Neuronal stem cell (in vitro differentiated cells): ENCODE measurements around the gene PTPRT.
A peak's percentile ranks its signal among the peaks of the same experiment; 100 is the strongest.

Source experiments
- DNase-seq: peaks from one replicate; pipeline ENCODE4 v3.0.0-alpha.2; 2013; ENCODE audit warnings: low spot score
- H2AFZ ChIP-seq: one replicate; pipeline ENCODE4 v1.6.1; 2013; ENCODE audit warnings: mild to moderate bottlenecking, low read length, inconsistent platforms
- H2AK5ac ChIP-seq: 2 replicates; pipeline ENCODE4 v1.6.1; 2013; ENCODE audit warnings: low read depth, mild to moderate bottlenecking, inconsistent platforms, low read length, moderate library complexity, mixed read lengths
- H2BK120ac ChIP-seq: 2 replicates; pipeline ENCODE4 v1.6.1; 2013; ENCODE audit warnings: low read depth, mild to moderate bottlenecking, inconsistent platforms, low read length, moderate library complexity, mixed read lengths
- H2BK12ac ChIP-seq: one replicate; pipeline ENCODE4 v1.6.1; 2013; ENCODE audit warnings: low read length, inconsistent platforms
- H2BK15ac ChIP-seq: 2 replicates; pipeline ENCODE4 v1.6.1; 2013; ENCODE audit warnings: mild to moderate bottlenecking, low read length, inconsistent platforms, mixed read lengths
- H2BK5ac ChIP-seq: one replicate; pipeline ENCODE4 v1.6.1; 2013; ENCODE audit warnings: inconsistent platforms, mild to moderate bottlenecking, low read length, moderate library complexity
- H3K14ac ChIP-seq: one replicate; pipeline ENCODE4 v1.6.1; 2013; ENCODE audit warnings: low read length, inconsistent platforms
- H3K18ac ChIP-seq: 2 replicates; pipeline ENCODE4 v1.6.1; 2013; ENCODE audit warnings: low read length, inconsistent platforms
- H3K23ac ChIP-seq: 2 replicates; pipeline ENCODE4 v1.6.1; 2013; ENCODE audit warnings: low read depth, mild to moderate bottlenecking, mixed read lengths, low read length, inconsistent platforms; ENCODE audit not compliant: poor library complexity
- H3K27ac ChIP-seq: replicated peaks from 3 replicates; pipeline ENCODE4 v1.5.1; 2013; ENCODE audit warnings: low read length, inconsistent platforms
- H3K27me3 ChIP-seq, 3 experiments: 2 replicates each; pipeline ENCODE4 v1.6.1; 2013; ENCODE audit warnings: low read length in 3 of 3, mild to moderate bottlenecking in 2 of 3, inconsistent platforms in 1 of 3, low read depth in 1 of 3, mixed read lengths in 1 of 3, moderate library complexity in 1 of 3; ENCODE audit not compliant: control insufficient read depth in 3 of 3, insufficient read depth in 3 of 3
- H3K36me3 ChIP-seq, 2 donors: replicated peaks in 1 of 2; 2 replicates each; pipeline ENCODE4 v1.6.1; 2013; ENCODE audit warnings: low read length in 2 of 2; ENCODE audit not compliant: control insufficient read depth in 2 of 2, insufficient read depth in 2 of 2
- H3K4ac ChIP-seq: 2 replicates; pipeline ENCODE4 v1.6.1; 2013; ENCODE audit warnings: inconsistent platforms, mild to moderate bottlenecking, low read length, moderate library complexity
- H3K4me1 ChIP-seq, 2 donors: 1 replicate in 1 of 2; 2 replicates in 1 of 2; pipeline ENCODE4 v1.6.1; 2013; ENCODE audit warnings: low read length in 2 of 2, low read depth in 1 of 2; ENCODE audit not compliant: control insufficient read depth in 2 of 2, insufficient read depth in 1 of 2
- H3K4me2 ChIP-seq: one replicate; pipeline ENCODE4 v1.6.1; 2013; ENCODE audit warnings: mild to moderate bottlenecking, low read length, inconsistent platforms; ENCODE audit not compliant: insufficient read depth, poor library complexity, severe bottlenecking
- H3K4me3 ChIP-seq, 2 donors: 2 replicates each; pipeline ENCODE4 v1.5.1; 2013; ENCODE audit warnings: low read length in 2 of 2, mild to moderate bottlenecking in 2 of 2, inconsistent platforms in 1 of 2, moderate library complexity in 1 of 2
- H3K79me1 ChIP-seq: one replicate; pipeline ENCODE4 v1.6.1; 2013; ENCODE audit warnings: low read depth, mild to moderate bottlenecking, inconsistent platforms, low read length, moderate library complexity
- H3K9ac ChIP-seq: one replicate; pipeline ENCODE4 v1.6.1; 2013; ENCODE audit warnings: mild to moderate bottlenecking, low read depth, low read length, inconsistent platforms; ENCODE audit not compliant: poor library complexity
- H3K9me3 ChIP-seq, 2 donors: replicated peaks in 1 of 2; 2 replicates each; pipeline versions ENCODE3 to v1.6.1; 2013; ENCODE audit warnings: low read length in 2 of 2, mild to moderate bottlenecking in 2 of 2, inconsistent platforms in 1 of 2, low read depth in 1 of 2, mixed read lengths in 1 of 2, moderate library complexity in 1 of 2; ENCODE audit not compliant: control insufficient read depth in 2 of 2, insufficient read depth in 1 of 2
- H4K8ac ChIP-seq: one replicate; pipeline ENCODE4 v1.6.1; 2013; ENCODE audit warnings: low read depth, mild to moderate bottlenecking, inconsistent platforms, low read length, moderate library complexity
- H4K91ac ChIP-seq: one replicate; pipeline ENCODE4 v1.6.1; 2013; ENCODE audit warnings: low read length, low read depth, mild to moderate bottlenecking, inconsistent platforms; ENCODE audit not compliant: poor library complexity
- WGBS, 2 donors: extraction: QIAGEN DNeasy Blood & Tissue Kit; methylation state at CpG; one replicate each; pipeline ENCODE4 v1.1.7; 2013; ENCODE audit warnings: missing lambda C conversion rate in 2 of 2, mixed read lengths in 1 of 2; ENCODE audit not compliant: insufficient read length in 2 of 2, insufficient replicate concordance in 1 of 2; ENCODE audit errors: extremely low coverage in 2 of 2; 5-methylcytosine and 5-hydroxymethylcytosine counted together

The PTPRT gene

GRCh38 chr20:42836339-42836738 lies 353.4 kb downstream of the PTPRT start:
- H3K4me2 ChIP-seq, result no peak overlapping the region
- no peak overlapping the region for H3K4ac ChIP-seq
- H2AFZ ChIP-seq, result no peak overlapping the region
- no peak overlapping the region for H4K91ac ChIP-seq
- H3K27ac ChIP-seq, result no peak overlapping the region
- H3K14ac ChIP-seq, result no peak overlapping the region
- H3K18ac ChIP-seq, result no peak overlapping the region
- no peaks in the 10 kb centered on the region for H3K79me1 ChIP-seq
- no peak overlapping the region for H2BK120ac ChIP-seq
- H3K9me3 ChIP-seq, result no peaks in the 10 kb centered on the region
- H3K9ac ChIP-seq, result no peak overlapping the region
- no peaks in the 10 kb centered on the region for H3K36me3 ChIP-seq
- DNase-seq, result no peak
- H3K27me3 ChIP-seq, result no peaks in the 10 kb centered on the region
- H2AK5ac ChIP-seq, result no peak overlapping the region
- no peak overlapping the region for H2BK12ac ChIP-seq
- H3K4me3 ChIP-seq, result no peak overlapping the region
- H2BK15ac ChIP-seq, result no peak overlapping the region
- no peak overlapping the region for H3K23ac ChIP-seq
- no peak overlapping the region for H2BK5ac ChIP-seq
- H3K4me1 ChIP-seq, result peaks cover 0 to 1% of the 10 kb centered on the region in 2 donors
- H4K8ac ChIP-seq, result no peak overlapping the region
- WGBS, 2 donors, result no CpG with 5 or more reads among the region's 5 CpGs

GRCh38 chr20:42807876-42808275 lies 381.8 kb downstream of the PTPRT start:
- Histone ChIP-seq H3K23ac (no peak overlapping the region), H4K91ac (no peak overlapping the region), H3K4me3 (no peak overlapping the region), H3K27me3 (no peaks in the 10 kb centered on the region), H2BK15ac (no peak overlapping the region), H3K14ac (no peak overlapping the region), H2BK120ac (no peak overlapping the region), H3K4me1 (no peaks in the 10 kb centered on the region), H3K36me3 (no peaks in the 10 kb centered on the region), H3K9ac (no peak overlapping the region), H3K9me3 (no peaks in the 10 kb centered on the region), H3K4me2 (no peak overlapping the region), H4K8ac (no peak overlapping the region), H3K27ac (no peak overlapping the region), H3K79me1 (no peaks in the 10 kb centered on the region), H2BK5ac (no peak overlapping the region), H3K4ac (no peak overlapping the region), H2AK5ac (no peak overlapping the region), H2AFZ (no peak overlapping the region), H3K18ac (peak overlapping the region; percentile 53), H2BK12ac (no peak overlapping the region)
- DNase-seq, result no peak
- no CpG with 5 or more reads among the region's 6 CpGs for WGBS, 2 donors

GRCh38 chr20:42795111-42795695 lies 394.5 kb downstream of the PTPRT start:
- Histone ChIP-seq H2BK12ac (no peak overlapping the region), H3K4me1 (no peaks in the 10 kb centered on the region), H4K8ac (no peak overlapping the region), H3K79me1 (no peaks in the 10 kb centered on the region), H4K91ac (no peak overlapping the region), H2BK15ac (no peak overlapping the region), H3K4me2 (no peak overlapping the region), H3K27ac (no peak overlapping the region), H2BK120ac (no peak overlapping the region), H3K9me3 (no peaks in the 10 kb centered on the region), H2AK5ac (no peak overlapping the region), H2BK5ac (no peak overlapping the region), H3K14ac (no peak overlapping the region), H3K4ac (no peak overlapping the region), H3K18ac (no peak overlapping the region), H3K4me3 (no peak overlapping the region), H3K27me3 (no peaks in the 10 kb centered on the region), H3K9ac (no peak overlapping the region), H3K36me3 (no peaks in the 10 kb centered on the region), H2AFZ (no peak overlapping the region), H3K23ac (no peak overlapping the region)
- DNase-seq, result no peak
- no CpG with 5 or more reads among the region's 11 CpGs for WGBS, 2 donors

DNA sequence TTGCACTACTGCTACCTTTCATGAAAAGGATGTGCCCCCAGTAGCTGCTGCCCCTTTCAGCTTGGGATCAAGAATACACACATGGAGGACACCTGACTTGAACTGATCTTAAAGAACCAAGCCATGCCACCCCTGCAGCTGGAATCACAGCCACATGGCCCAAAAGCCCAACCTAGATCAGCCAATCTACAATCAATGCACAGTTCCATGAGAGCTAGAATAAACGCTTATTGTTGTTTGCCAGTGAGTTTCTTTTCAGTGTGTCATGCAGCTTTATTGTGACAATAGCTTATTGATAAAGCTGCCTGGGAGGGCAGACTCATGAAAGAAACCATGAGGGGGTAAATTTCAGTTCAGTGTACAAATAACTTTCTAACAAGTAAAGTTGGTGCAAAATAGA lies 397.7 kb downstream of the PTPRT start:
- Histone ChIP-seq H3K14ac (no peak overlapping the region), H3K9me3 (no peaks in the 10 kb centered on the region), H3K4me2 (no peak overlapping the region), H3K27me3 (no peaks in the 10 kb centered on the region), H2AK5ac (no peak overlapping the region), H3K36me3 (no peaks in the 10 kb centered on the region), H2BK15ac (no peak overlapping the region), H3K79me1 (no peaks in the 10 kb centered on the region), H3K9ac (no peak overlapping the region), H2AFZ (no peak overlapping the region), H3K4me1 (no peaks in the 10 kb centered on the region), H3K27ac (no peak overlapping the region), H4K91ac (no peak overlapping the region), H2BK120ac (no peak overlapping the region), H2BK5ac (no peak overlapping the region), H3K4me3 (no peak overlapping the region), H3K18ac (no peak overlapping the region), H3K23ac (no peak overlapping the region), H4K8ac (no peak overlapping the region), H3K4ac (no peak overlapping the region), H2BK12ac (no peak overlapping the region)
- DNase-seq, result no peak
- WGBS, 2 donors, result no CpG with 5 or more reads among the region's 1 CpG
